ENCODE measurements around the gene IBA57. TPM values are rescaled to one million over a fixed set of nuclear protein-coding genes. Genes with fewer than 3 reads are reported as not detected.
"Not testable (repeated sequence)": the region's sequence is repeated elsewhere in the genome, so short reads cannot be mapped to it uniquely, and the experiment has no call there.

Gene IBA57
- polyA plus RNA-seq, 3 donors from 2014 or later = 2.0 to 4.4 (median 2.0) TPM

DNA sequence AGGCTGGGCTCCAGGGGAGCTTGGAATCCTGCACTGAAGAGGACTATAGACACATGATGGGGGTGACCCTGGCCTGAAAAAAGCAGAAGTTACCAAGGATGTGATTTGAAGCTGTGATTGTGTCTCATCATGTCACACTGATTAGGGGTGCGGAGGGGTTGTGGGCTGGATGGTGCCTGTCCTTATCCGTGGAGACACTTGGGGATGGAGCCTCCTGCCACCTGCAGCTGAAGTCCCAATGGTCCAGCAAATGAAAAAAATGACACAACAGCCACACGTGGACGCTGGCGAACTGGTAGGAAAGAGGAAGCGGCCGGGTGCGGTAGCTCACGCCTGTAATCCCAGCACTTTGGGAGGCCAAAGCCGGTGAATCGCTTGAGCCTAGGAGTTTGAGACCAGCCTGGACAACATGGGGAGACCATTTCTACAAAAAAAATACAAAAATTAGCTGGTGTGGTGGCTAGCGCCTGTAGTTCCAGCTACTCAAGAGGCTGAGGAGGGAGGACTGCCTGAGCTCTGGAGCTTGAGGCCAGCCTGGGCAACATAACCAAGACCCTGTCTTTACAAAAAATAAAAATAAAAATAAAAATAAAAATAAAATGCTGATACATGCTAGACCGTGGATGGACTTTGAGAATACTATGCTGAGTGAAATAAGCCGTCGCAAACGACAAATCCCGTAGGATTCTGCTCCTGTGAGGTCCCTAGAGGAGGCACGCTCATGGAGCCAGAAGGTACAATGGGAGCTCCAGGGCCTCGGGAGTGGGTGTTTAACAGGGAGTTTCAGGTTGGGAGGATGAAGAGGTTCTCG, 838 bp upstream of the IBA57 start:
- DNase-seq = no peak
- Mint-ChIP-seq H3K9me3 (no peaks in the 10 kb centered on the region), H3K36me3 (no peaks in the 10 kb centered on the region), H3K27me3 (ENCODE audit: low read depth in 3 of 3) (peaks cover 4 to 13% (median 10%) of the 10 kb centered on the region in 3 donors), H3K27ac (peak overlapping the region; percentile 88 to 99 (median 96)), H3K4me1 (peaks cover 20 to 29% of the 10 kb centered on the region in 2 donors), H3K4me3 (peak overlapping the region; percentile 89 to 96 (median 91))

DNA sequence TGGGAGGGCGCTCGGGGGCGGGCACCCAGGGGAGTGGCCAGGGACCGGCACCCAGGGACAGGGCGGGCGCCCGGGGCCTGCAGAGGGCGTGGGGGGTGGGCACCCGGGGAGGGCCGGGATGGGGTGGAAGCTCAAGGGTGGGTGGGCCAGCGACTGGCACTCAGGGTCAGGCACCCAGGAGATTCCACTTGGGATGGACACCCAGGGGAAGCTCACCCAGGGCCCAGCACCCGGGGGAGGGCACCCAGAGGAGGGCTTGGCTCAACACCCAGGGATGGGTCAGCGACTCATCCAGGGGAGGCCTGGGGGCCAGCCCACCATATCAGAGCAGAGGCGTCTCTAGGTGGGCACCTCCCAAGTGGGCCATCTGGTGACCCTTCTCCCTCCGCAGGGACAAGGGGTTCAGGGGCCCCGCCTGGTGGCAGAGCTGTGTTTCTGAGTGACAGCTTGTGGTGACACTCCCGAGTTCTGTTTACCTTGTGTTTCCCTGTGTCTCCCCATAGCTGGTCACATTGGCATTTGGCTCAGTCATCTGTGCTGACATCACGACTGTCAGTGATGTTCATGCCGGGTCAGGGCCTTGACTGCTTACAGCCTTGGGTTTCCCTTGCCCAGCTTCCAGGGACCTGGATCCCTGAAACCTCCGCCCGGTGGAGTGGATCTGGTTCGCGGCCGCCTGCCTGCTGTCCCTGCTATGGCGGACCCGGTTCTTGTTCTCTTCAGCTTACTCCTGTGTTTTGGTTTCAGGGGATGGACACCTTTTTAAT, 749 bp downstream of the IBA57 start:
- Mint-ChIP-seq H3K27me3 (ENCODE audit: low read depth in 3 of 3) (peaks cover 4 to 13% (median 9%) of the 10 kb centered on the region in 3 donors), H3K36me3 (no peaks in the 10 kb centered on the region), H3K4me1 (peaks cover 20 to 29% of the 10 kb centered on the region in 2 donors), H3K27ac (peak overlapping the region; percentile 83 to 95 (median 94)), H3K4me3 (peak overlapping the region; percentile 76 to 91 (median 89)), H3K9me3 (no peaks in the 10 kb centered on the region)
- DNase-seq = no peak

DNA sequence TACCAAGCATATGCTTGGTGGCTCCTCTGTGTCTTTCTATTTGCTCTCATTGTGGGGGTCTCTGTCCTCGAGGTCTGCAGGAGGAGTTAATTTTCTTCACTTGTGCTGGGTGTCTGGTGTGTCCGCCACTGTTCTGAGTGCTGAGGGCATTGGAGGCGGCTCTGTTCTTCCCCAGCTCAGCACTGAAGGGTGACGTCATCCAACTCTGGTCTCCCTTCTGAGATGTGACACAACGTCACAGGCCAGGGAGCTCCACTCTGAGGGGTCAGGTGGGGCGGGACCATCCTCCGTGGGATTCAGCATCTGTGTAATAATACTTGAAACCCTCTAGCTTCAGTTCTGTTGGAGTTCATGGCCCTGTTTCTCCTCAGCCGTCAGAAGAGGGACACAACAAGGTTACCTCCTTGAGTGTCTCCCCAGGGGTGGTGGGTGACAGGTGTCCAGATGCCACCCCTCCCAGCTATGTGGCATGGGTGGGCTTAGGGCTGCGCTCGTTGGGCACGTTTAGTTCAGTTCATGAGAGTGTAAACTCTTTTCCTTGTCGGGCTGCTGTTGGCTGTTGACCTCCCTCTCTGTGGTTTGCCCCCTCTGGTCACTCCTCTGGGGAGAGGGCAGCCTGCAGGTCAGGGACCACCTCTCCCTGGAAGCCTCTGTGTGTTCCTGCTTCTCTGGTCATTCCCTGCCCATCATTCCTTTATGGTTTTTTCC, 3.1 kb downstream of the IBA57 start:
- H3K36me3 Mint-ChIP-seq = peaks cover 0 to 3% (median 0%) of the 10 kb centered on the region in 3 donors
- peak overlapping the region in 4 of 6 donors; percentile 36 to 88 (median 76) for H3K27ac Mint-ChIP-seq
- H3K4me1 Mint-ChIP-seq = peaks cover 30 to 43% of the 10 kb centered on the region in 2 donors
- no peaks in the 10 kb centered on the region for H3K9me3 Mint-ChIP-seq
- H3K4me3 Mint-ChIP-seq = peak overlapping the region in 1 of 5 donors; percentile 15
- H3K27me3 Mint-ChIP-seq (ENCODE audit: low read depth in 3 of 3) = peaks cover 2 to 16% (median 9%) of the 10 kb centered on the region in 3 donors
- DNase-seq = no peak

DNA sequence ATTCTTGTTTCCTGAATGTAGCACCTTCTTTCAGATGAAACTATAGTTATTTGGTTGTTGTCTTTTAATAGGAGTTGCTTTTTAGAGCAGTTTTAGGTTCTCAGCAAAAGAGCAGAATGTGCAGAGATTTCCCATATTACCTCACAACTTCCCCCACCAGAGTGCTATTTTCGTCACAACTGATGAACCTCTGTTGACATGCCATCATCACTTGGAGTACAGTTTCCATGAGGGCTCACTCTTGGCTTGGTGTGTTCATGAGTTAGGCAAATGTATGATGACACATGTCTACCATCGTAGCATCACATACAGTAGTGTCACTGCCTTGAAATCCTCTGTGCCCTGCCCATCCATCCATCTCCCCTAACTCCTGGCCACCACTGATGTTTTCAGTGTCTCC, 3.7 kb downstream of the IBA57 start:
- peaks cover 28 to 39% of the 10 kb centered on the region in 2 donors for H3K4me1 Mint-ChIP-seq
- peaks cover 0 to 3% (median 0%) of the 10 kb centered on the region in 3 donors for H3K36me3 Mint-ChIP-seq
- peaks cover 2 to 14% (median 9%) of the 10 kb centered on the region in 3 donors for H3K27me3 Mint-ChIP-seq (ENCODE audit: low read depth in 3 of 3)
- H3K4me3 Mint-ChIP-seq = peak overlapping the region in 1 of 5 donors; percentile 15
- DNase-seq = no peak
- no peaks in the 10 kb centered on the region for H3K9me3 Mint-ChIP-seq
- H3K27ac Mint-ChIP-seq = peak overlapping the region in 3 of 6 donors; percentile 14 to 65 (median 26)

DNA sequence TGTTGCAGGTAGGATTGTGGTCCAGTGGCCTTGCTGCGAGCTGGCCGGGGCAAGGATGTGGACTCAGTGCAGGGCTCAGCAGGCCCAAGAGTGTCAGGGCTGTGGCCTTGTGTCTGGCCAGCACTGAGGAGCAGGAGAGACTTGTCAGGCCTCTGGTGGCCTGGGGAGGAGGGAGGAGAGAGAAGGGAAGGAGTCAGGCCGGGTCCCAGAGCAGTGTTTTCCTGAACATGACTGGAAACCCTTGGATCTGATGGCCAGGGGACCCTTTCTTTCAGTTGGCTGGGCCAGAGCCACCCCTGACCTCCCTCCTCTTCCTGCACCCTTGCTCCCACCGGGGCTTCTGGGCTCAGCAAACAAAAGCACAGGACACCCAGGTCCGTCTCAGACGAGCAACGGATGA, 5.1 kb downstream of the IBA57 start:
- Mint-ChIP-seq H3K4me3 (no peak overlapping the region), H3K27ac (peak overlapping the region in 1 of 6 donors; percentile 12)
- no peak for DNase-seq

DNA sequence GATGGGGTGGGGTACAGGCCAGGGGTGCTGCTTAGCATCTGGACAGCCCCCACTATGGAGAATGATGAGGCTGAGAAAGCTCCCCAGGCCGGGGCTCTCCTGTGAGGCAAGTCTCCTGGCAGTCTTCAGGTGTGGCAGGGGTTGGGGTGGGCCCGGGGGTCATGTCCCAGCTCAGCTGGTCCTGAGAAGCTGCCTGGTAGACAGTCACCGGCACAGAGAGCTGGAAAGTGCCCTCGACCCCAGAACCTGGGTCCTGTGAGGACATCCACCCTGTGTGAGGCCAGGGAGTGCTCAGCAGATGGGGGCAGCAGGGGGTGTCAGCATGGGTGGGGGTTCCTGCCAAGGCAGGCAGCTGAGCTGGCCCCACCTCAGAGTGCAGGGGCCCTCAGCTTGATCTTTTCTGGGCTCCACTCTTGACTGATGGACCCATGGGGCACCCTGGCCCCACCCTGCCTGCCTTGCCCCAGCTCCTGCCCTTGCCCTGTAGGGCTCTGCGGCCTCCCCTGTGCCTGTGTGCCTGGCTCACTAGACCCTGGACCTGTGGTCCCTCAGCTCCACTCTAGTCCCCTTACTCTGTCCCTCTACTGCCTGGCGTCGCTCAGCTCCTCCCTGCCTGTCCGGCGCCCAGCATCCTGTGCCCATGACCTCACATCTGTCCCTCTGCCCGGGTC, 5.8 kb downstream of the IBA57 start:
- Mint-ChIP-seq H3K4me1 (peaks cover 20 to 29% of the 10 kb centered on the region in 2 donors), H3K27me3 (ENCODE audit: low read depth in 3 of 3) (peaks cover 2 to 7% (median 2%) of the 10 kb centered on the region in 3 donors), H3K4me3 (no peak overlapping the region), H3K27ac (no peak overlapping the region), H3K36me3 (peaks cover 0 to 3% (median 0%) of the 10 kb centered on the region in 3 donors), H3K9me3 (no peaks in the 10 kb centered on the region)
- no peak for DNase-seq

More for the DNA sequence above, 5.1 kb downstream of the IBA57 start:
- H3K9me3 Mint-ChIP-seq = no peaks in the 10 kb centered on the region
- peaks cover 20 to 29% of the 10 kb centered on the region in 2 donors for H3K4me1 Mint-ChIP-seq
- H3K27me3 Mint-ChIP-seq (ENCODE audit: low read depth in 3 of 3) = peaks cover 4 to 10% (median 4%) of the 10 kb centered on the region in 3 donors
- peaks cover 0 to 3% (median 0%) of the 10 kb centered on the region in 3 donors for H3K36me3 Mint-ChIP-seq

DNA sequence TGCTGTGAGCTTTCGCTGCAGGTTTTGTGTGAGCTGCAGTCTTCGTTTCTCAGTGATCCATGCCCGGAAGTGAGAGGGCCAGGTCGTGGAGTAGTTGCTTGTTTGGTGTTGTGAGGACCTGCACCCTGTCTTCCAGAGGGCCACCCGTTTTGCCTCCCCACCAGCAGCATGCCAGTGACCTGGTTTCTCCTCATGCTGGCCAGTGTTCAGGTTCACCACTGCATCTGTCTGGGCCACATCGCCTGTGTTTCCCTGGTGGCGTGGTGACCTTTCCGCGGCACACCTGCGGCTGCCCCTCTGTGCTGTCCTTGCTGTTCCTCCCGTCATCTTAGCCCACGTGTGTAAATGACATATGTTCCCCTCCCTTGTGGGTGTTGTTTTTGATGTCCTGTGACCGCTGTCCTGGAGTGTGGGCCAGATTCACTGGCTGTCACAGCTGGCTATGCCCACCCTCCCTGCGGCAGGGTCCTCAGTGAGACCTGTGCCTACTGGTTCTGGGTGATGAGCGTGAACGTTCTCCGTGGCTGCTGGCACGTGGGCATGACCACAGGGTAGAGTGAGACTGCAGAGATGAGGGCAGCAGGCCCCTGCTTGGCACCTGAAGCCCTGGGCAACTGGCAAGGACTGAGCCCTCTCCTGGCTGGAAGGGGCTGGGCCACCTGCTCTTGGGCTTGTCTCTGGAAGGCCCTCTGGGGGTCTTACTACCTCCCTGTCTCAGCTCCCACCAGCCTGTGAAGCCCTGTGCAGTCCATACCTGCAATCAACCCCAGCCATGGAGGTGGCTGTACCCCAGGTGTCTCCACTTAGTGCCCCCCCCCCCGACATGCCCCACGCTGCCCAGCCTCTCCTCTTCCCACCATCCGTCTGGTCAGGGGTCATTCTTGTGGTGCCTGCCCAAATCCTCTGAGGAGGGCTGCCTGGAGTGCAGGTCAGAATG, 7.3 kb downstream of the IBA57 start:
- Mint-ChIP-seq H3K4me3 (no peak overlapping the region), H3K4me1 (peaks cover 13 to 20% of the 10 kb centered on the region in 2 donors), H3K27ac (peak overlapping the region in 2 of 6 donors; percentile 5 to 66), H3K27me3 (ENCODE audit: low read depth in 3 of 3) (peaks cover 2 to 7% (median 2%) of the 10 kb centered on the region in 3 donors), H3K36me3 (peaks cover 0 to 5% (median 0%) of the 10 kb centered on the region in 3 donors), H3K9me3 (no peaks in the 10 kb centered on the region)
- no peak for DNase-seq

DNA sequence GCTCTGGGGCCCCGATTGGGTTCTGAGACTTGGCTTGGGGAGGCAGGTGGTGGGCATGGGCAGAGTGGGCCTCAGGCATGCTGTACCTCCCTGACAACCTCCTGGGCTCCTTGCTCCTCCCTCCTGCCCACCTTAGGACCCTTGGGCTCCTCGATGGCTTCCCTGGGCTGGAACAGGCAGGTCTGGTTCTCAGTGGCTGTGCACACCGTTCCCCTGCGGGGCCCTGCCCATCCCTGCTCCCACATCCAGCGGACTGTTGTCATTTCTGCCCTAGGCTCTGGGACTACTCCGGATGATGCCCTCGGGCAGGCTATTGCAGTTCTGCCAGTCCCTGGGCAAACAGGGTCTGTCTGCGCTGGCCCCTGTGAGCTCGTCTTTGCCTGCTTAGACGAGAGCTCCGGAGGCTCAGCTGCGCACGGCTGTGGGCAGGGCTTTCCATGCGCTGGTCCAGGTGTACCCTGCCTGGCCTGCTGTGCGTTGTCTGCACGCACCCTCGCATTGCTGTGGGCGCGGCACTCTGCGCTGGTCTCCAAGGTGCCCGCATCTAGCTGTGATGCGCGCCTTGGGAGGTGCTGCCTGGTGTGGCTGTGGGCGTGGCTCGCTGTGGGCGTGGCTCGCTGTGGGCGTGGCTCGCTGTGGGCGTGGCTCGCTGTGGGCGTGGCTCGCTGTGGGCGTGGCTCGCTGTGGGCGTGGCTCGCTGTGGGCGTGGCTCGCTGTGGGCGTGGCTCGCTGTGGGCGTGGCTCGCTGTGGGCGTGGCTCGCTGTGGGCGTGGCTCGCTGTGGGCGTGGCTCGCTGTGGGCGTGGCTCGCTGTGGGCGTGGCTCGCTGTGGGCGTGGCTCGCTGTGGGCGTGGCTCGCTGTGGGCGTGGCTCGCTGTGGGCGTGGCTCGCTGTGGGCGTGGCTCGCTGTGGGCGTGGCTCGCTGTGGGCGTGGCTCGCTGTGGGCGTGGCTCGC, 8.2 kb downstream of the IBA57 start:
- DNase-seq = peak in 2 of 3 donors; percentile 29 to 52
- H3K27me3 Mint-ChIP-seq (ENCODE audit: low read depth in 3 of 3) = peaks cover 2 to 12% (median 2%) of the 10 kb centered on the region in 3 donors
- not testable (repeated sequence) for H3K9me3 Mint-ChIP-seq, H3K4me3 Mint-ChIP-seq, H3K36me3 Mint-ChIP-seq, H3K27ac Mint-ChIP-seq
- H3K4me1 Mint-ChIP-seq = peaks cover 22 to 27% of the 10 kb centered on the region in 2 donors

DNA sequence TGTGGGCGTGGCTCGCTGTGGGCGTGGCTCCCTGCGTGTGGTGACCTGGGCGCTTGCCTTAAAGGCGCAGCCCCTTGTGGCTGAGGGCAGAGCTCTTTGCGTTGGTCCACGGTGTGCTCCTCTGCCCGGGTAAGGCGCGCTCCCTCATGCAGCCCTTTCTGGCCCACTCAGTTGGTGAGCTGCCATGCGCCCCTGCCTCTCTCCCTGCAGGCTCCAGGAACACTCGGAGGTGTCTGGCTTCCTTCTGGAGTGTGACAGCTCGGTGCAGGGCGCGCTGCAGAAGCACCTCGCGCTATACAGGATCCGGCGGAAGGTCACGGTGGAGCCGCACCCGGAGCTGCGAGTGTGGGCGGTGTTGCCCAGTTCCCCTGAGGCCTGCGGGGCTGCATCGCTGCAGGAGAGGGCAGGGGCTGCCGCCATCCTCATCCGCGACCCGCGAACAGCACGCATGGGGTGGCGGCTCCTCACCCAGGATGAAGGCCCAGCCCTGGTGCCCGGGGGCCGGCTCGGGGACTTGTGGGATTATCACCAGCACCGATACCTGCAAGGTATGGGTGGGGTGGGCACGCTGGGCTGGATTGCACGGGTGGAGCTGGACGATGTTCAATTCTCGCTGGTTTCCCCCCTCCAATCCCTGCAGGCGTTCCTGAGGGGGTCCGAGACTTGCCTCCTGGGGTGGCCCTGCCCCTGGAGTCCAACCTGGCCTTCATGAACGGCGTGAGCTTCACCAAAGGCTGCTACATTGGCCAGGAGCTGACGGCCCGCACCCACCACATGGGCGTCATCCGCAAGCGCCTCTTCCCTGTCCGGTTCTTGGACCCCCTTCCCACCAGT, 9.1 kb downstream of the IBA57 start:
- Mint-ChIP-seq H3K9me3 (no peaks in the 10 kb centered on the region), H3K4me3 (no peak overlapping the region), H3K27me3 (ENCODE audit: low read depth in 3 of 3) (peaks cover 2 to 16% (median 4%) of the 10 kb centered on the region in 3 donors)

DNA sequence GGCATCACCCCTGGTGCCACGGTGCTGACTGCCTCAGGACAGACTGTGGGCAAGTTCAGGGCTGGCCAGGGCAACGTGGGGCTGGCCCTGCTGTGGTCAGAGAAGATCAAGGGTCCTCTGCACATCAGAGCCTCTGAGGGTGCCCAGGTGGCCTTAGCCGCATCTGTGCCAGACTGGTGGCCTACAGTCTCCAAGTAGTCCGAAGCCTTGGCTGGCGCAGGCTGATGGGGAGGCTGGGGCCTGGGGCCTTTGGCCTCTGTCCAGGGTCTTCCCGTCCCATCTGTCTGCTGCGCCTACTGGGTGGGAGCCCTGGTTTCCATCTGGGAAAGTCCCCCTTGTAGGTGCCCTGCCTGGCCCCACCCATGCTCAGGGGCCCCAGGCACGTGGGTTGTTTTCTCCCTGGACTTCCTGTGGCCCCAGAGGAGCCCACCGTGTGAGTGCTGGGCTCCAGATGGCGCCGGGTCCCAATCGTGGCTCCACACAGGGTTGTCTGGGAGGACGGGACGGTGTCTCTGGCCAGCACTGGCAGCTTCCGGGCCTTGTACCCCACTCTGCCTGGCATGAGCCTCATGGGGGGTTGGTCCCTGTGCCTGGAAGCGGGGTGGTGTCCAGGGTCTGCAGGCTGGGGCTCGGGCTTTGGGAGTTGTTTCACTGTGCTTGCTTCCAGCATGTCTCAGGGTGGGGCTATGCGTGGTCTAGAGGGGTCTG, 9.9 kb downstream of the IBA57 start:
- H3K4me3 Mint-ChIP-seq = no peak overlapping the region
- peaks cover 0 to 8% (median 3%) of the 10 kb centered on the region in 3 donors for H3K36me3 Mint-ChIP-seq
- DNase-seq = no peak
- peaks cover 22 to 35% of the 10 kb centered on the region in 2 donors for H3K4me1 Mint-ChIP-seq
- H3K27me3 Mint-ChIP-seq (ENCODE audit: low read depth in 3 of 3) = peaks cover 2 to 20% (median 4%) of the 10 kb centered on the region in 3 donors
- H3K27ac Mint-ChIP-seq = peak overlapping the region in 2 of 6 donors; percentile 39 to 75
- no peaks in the 10 kb centered on the region for H3K9me3 Mint-ChIP-seq

More for the DNA sequence above, 9.1 kb downstream of the IBA57 start:
- peak; percentile 28 to 65 (median 41) for DNase-seq
- Mint-ChIP-seq H3K4me1 (peaks cover 22 to 35% of the 10 kb centered on the region in 2 donors), H3K36me3 (peaks cover 0 to 8% (median 3%) of the 10 kb centered on the region in 3 donors), H3K27ac (peak overlapping the region in 2 of 6 donors; percentile 39 to 74)

Measured in immature natural killer cell (primary cell).